ENCODE data around the gene SIGLEC5. TPM values are rescaled to one million over a fixed set of nuclear protein-coding genes. Genes with fewer than 3 reads are reported as not detected.

SIGLEC5 gene
- total RNA-seq, 1 experiment from 2014 or later, result not detected

GRCh38 chr19:51590441-51590840 lies 39.8 kb downstream of the SIGLEC5 start:
- DNase-seq (ENCODE audit: low read depth), result no peak

- DNase-seq (ENCODE audit: low read depth), result no peak
Measured at GRCh38 chr19:51589511-51589910, 40.7 kb downstream of the SIGLEC5 start.

GRCh38 chr19:51587264-51588191 lies 42.7 kb downstream of the SIGLEC5 start:
- DNase-seq (ENCODE audit: low read depth), result no peak

- DNase-seq (ENCODE audit: low read depth), result no peak
Measured at GRCh38 chr19:51586799-51587198, 43.4 kb downstream of the SIGLEC5 start.

DNA sequence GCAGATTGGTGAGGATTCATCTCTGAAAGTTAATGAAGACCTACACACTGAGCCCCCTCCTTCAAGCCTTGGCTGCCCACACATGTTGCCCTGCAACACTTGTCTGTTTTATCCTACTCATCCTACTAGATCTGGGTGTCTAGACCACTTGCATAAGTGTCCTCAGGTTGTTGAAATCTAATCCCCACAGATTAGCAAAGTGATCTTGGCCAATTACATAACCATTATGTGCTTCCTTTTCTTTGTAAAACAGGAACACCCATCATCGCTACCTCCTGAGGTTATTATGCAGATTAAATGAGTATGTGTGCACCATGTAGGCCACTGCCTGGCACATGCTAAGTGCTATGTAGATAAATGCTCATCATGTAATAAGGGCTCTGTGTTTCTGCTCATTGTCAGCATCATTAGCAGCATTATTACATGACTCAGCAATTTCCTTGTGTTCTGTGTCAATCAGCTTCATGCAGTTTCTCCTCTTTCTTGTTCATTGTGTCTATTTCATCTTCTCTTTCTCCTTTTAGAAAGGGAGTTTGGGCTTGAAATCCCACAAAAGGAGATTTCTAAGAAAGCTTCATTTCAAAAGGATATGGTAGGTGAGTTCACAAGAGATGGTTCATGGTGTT lies 44.0 kb downstream of the SIGLEC5 start:
- no peak for DNase-seq (ENCODE audit: low read depth)

DNA sequence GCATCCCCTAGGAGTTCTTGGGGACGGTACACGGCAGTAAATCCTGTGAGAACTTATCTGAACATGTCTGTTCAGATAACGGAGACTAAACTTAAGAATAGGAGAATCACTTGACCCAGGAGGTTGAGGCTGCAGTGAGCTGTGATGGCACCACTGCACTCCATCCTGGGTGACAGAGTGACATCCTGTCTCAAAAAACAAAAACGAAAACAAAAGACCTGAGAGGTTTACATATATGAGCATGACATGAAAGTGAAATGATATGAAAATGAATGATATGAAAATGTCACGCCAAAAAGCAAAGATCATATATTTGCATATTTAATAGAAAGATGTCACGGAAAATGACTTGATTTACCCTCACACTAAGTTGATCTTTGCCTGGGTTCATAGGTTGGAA lies 53.4 kb downstream of the SIGLEC5 start:
- DNase-seq (ENCODE audit: low read depth), result no peak

GRCh38 chr19:51573331-51573730 lies 56.9 kb downstream of the SIGLEC5 start:
- peak; percentile 20 for DNase-seq (ENCODE audit: low read depth)

DNA sequence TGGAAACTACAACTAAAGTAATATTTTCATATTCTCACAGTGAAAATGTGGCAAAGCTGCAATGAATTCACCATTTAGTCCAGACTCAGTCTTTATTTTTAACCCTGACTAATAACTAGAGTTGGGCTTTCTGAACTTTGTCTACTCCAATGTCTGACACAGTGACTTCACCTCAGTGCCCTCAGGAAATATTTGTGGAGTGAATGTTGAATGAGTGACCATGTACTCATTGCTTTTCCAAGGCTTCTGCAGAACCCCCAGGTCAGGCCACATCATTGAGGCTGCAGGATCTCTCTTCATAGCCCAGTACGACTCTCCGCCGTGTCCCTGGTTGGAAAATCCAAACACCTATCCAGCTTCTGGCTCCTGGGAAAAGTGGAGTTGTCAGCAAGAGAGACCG lies 57.3 kb downstream of the SIGLEC5 start:
- peak; percentile 84 for DNase-seq (ENCODE audit: low read depth)

- no peak for DNase-seq (ENCODE audit: low read depth)
Measured at GRCh38 chr19:51572410-51572809, 57.8 kb downstream of the SIGLEC5 start.

- no peak for DNase-seq (ENCODE audit: low read depth)
Measured at GRCh38 chr19:51571599-51571998, 58.6 kb downstream of the SIGLEC5 start.

DNA sequence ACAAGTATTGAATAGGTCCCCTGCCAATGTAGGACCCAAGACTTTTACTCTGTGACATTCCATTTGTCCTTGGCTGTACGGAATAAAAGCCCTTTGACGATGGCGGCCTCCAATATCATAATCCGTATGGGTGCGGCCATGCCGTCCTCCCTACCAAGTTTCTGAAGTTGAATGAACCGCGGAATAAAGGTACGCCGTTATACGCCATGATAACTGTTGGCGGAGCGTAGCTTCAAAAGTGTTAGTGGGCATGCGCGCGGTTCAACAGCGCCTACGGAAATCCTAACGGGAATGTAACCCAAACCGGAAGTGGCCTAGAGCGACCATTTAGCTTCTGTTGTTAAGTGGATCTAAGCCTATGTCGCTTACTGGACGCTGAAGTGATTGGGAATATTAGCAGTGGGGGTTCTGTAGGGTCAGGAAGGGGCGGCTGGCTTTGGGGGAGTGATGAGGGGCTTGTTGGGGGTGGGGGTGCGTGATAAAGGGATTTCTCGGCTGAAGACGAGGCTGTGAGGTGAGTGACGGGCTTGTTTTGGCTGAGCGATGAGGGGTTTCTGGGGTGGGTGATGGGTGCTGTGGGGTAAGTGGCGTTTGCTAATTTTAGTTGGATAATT lies 59.1 kb downstream of the SIGLEC5 start, which contains the start of gene ZNF175:
TSS of gene ZNF175 (plus strand) at position 322 of the 614 bp plus-strand sequence. CDS start 2,047 bp downstream, outside the sequence.
- DNase-seq (ENCODE audit: low read depth), result peak; percentile 96

- DNase-seq (ENCODE audit: low read depth), result no peak
Measured at GRCh38 chr19:51568456-51568855, 61.7 kb downstream of the SIGLEC5 start.

GRCh38 chr19:51567583-51567982 lies 62.6 kb downstream of the SIGLEC5 start:
- DNase-seq (ENCODE audit: low read depth), result no peak

DNA sequence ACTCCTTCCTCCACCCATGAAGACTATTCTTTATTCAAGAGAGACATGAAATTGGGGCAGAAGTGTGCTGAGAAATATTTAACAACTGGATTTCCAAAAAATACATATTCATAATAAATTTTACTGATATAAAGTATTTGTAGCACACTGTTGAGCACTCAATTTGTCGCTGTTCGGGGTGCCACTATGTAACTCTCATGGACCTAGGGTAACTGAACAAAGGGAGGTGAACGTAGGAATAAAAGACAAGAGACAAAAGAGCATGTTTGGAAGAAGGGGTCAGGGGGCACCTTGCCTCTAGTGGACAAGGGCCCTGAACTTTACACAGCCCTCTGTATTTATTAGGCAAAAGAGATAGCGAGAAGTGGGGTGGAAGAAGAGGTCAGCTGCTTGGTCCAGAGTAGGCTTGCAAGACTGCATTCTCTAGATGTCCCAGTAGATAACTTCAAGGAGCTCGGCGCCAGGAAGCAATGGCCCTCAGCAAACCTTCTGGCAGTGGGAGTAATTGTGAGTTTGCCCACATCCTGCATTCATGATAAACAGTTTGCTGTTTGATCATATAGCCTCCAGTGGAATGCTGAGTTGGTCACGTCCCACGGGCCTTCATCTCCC lies 63.6 kb downstream of the SIGLEC5 start:
- DNase-seq (ENCODE audit: low read depth), result no peak

DNA sequence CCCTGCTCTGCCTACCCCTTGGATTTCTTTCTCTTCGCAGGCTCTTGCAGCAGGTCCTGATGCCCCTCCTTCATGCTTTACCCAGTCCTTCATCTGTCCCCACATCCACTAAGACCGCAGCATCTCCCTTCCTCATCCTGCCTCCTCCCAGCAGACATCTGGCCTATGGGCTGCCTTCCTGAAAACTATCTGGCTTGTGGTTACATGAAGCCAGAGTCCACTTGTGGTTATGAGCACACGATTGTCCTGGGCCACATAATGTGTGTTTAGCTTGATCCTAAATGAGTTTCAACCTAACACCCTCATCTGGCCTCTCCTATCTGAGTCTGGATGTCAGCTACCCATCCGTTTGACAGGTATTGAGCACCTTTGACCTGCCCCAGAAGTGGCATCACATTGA lies 64.6 kb downstream of the SIGLEC5 start:
- DNase-seq (ENCODE audit: low read depth), result no peak

DNA sequence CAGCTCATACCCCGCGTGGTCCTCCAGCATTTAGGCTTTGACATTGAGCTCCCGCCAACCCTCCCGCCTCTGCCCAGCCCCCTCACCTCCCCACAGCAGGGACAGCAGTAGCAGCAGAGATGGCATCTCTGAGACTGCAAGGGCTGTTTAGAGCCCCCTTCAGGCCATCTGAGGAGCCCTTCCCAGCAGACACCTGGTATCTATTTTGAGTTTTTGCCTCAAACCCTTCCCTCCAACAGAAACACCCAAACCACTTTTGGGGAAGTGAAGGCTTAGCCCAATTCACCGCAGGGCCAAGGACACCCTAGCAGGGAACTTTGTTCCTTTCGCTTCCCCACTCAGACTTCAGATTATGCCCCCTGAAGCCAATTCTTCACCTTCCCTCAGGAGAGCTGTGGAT lies 65.4 kb downstream of the SIGLEC5 start:
- no peak for DNase-seq (ENCODE audit: low read depth)

Other genes starting within 250 kb of the SIGLEC5 start
- gene LIM2, start 242.4 kb downstream of the SIGLEC5 start, total RNA-seq (2014; rRNA removed), result not detected in 2 replicates
- not detected in 2 replicates for gene C19orf84, start 239.8 kb downstream of the SIGLEC5 start, total RNA-seq (2014; rRNA removed)
- not detected in 2 replicates for gene SIGLEC10, start 212.8 kb downstream of the SIGLEC5 start, total RNA-seq (2014; rRNA removed)
- not detected in 2 replicates for gene SIGLEC8, start 171.9 kb downstream of the SIGLEC5 start, total RNA-seq (2014; rRNA removed)
- not detected in 2 replicates for gene CEACAM18, start 151.9 kb downstream of the SIGLEC5 start, total RNA-seq (2014; rRNA removed)
- gene SIGLEC12, start 128.6 kb downstream of the SIGLEC5 start, total RNA-seq (2014; rRNA removed), result not detected in 2 replicates
- not detected in 2 replicates for gene SIGLEC6, start 98.7 kb downstream of the SIGLEC5 start, total RNA-seq (2014; rRNA removed)
- 2.9 and 4.0 TPM in 2 replicates for gene ZNF175, start 59.1 kb downstream of the SIGLEC5 start, total RNA-seq (2014; rRNA removed)
- gene SIGLEC14, start 16.4 kb upstream of the SIGLEC5 start, total RNA-seq (2014; rRNA removed), result not detected in 2 replicates
- 12.9 and 27.3 TPM in 2 replicates for gene SPACA6, start 62.9 kb upstream of the SIGLEC5 start, total RNA-seq (2014; rRNA removed)
- gene HAS1, start 93.6 kb upstream of the SIGLEC5 start, total RNA-seq (2014; rRNA removed), result 59.1 and 139 TPM in 2 replicates
- 9.7 and 10.9 TPM in 2 replicates for gene FPR1, start 121.5 kb upstream of the SIGLEC5 start, total RNA-seq (2014; rRNA removed)
- gene FPR2, start 130.8 kb upstream of the SIGLEC5 start, total RNA-seq (2014; rRNA removed), result 0.40 and 1.8 TPM in 2 replicates
- not detected in 2 replicates for gene FPR3, start 164.8 kb upstream of the SIGLEC5 start, total RNA-seq (2014; rRNA removed)